Keratinocyte (primary cell): ENCODE measurements around the gene UBQLN4. TPM values are rescaled to one million over a fixed set of nuclear protein-coding genes. Genes with fewer than 3 reads are reported as not detected.

ENCODE experiments used
- DNase-seq: peaks from one replicate; pipeline ENCODE4 v3.0.0-alpha.2; 2011; ENCODE audit warnings: low read depth, missing footprints, low spot score
- FAIRE-seq: peaks from 2 replicates; lab custom pipeline; 2011; peaks lifted over from hg19 to GRCh38; lab: Jason Lieb, UNC
- H2AFZ ChIP-seq: 2 replicates; pipeline ENCODE4 v1.6.0; 2012; ENCODE audit warnings: low read length, control low read depth, inconsistent platforms; ENCODE audit not compliant: control insufficient read depth
- H3K27ac ChIP-seq: 2 replicates; pipeline ENCODE4 v1.5.1; 2011; ENCODE audit warnings: low read length; ENCODE audit not compliant: control insufficient read depth, insufficient read depth
- H3K27me3 ChIP-seq: 3 replicates; pipeline ENCODE4 v1.6.0; 2011; ENCODE audit warnings: low read length; ENCODE audit not compliant: control insufficient read depth, insufficient read depth; ENCODE audit errors: extremely low read depth
- H3K36me3 ChIP-seq, 2 experiments: 2 replicates in 1 of 2; 3 replicates in 1 of 2; pipeline ENCODE4 v1.5.1; 2011; ENCODE audit warnings: low read length in 2 of 2, mild to moderate bottlenecking in 1 of 2; ENCODE audit not compliant: control insufficient read depth in 2 of 2, insufficient read depth in 2 of 2; ENCODE audit errors: extremely low read depth in 1 of 2
- H3K4me1 ChIP-seq: 3 replicates; pipeline ENCODE4 v1.5.1; 2011; ENCODE audit warnings: low read length; ENCODE audit not compliant: control insufficient read depth, insufficient read depth; ENCODE audit errors: extremely low read depth
- H3K4me2 ChIP-seq: 3 replicates; pipeline ENCODE4 v1.6.0; 2011; ENCODE audit warnings: low read depth, low read length; ENCODE audit not compliant: control insufficient read depth, insufficient read depth; ENCODE audit errors: extremely low read depth
- H3K4me3 ChIP-seq, 3 experiments: fragments of 200-600 bp in 1 of 3; sonication (generic) in 1 of 3; 2 replicates in 2 of 3; 3 replicates in 1 of 3; pipeline ENCODE4 v1.5.1; 2011 to 2016; ENCODE audit warnings: low read length in 3 of 3, mild to moderate bottlenecking in 3 of 3, control low read depth in 2 of 3, inconsistent platforms in 1 of 3, low read depth in 1 of 3, mixed read lengths in 1 of 3, mixed run types in 1 of 3, moderate library complexity in 1 of 3; ENCODE audit not compliant: control insufficient read depth in 2 of 3, insufficient read depth in 2 of 3; ENCODE audit errors: extremely low read depth in 1 of 3
- H3K79me2 ChIP-seq: 2 replicates; pipeline ENCODE4 v1.6.0; 2012; ENCODE audit warnings: low read length; ENCODE audit not compliant: control insufficient read depth, insufficient read depth
- H3K9ac ChIP-seq: 3 replicates; pipeline ENCODE4 v1.6.0; 2011; ENCODE audit warnings: low read length; ENCODE audit not compliant: control insufficient read depth, insufficient read depth; ENCODE audit errors: extremely low read depth
- H3K9me1 ChIP-seq: 3 replicates; pipeline ENCODE4 v1.6.0; 2011; ENCODE audit warnings: low read length; ENCODE audit not compliant: control insufficient read depth, insufficient read depth; ENCODE audit errors: extremely low read depth
- H3K9me3 ChIP-seq: 2 replicates; pipeline ENCODE4 v1.5.1; 2012; ENCODE audit warnings: low read depth, low read length; ENCODE audit not compliant: control insufficient read depth
- H4K20me1 ChIP-seq: 3 replicates; pipeline ENCODE4 v1.6.0; 2011; ENCODE audit warnings: low read length; ENCODE audit not compliant: control insufficient read depth, insufficient read depth; ENCODE audit errors: extremely low read depth
- CTCF ChIP-seq, 3 experiments: IDR thresholded peaks in 1 of 3; conservative IDR thresholded peaks in 1 of 3; optimal IDR thresholded peaks in 1 of 3; 2 replicates in 2 of 3; 3 replicates in 1 of 3; pipeline versions ENCODE3 to v1.5.1; 2011; ENCODE audit warnings: low read length in 3 of 3, mild to moderate bottlenecking in 3 of 3, moderate library complexity in 2 of 3, control low read depth in 1 of 3, inconsistent platforms in 1 of 3; ENCODE audit not compliant: insufficient read depth in 2 of 3; ENCODE audit errors: extremely low read depth in 1 of 3
- EZH2 ChIP-seq: IDR thresholded peaks from one replicate; pipeline ENCODE4 v1.6.1; 2012; ENCODE audit warnings: inconsistent platforms, mild to moderate bottlenecking, low read length, moderate library complexity
- dilution Hi-C: fragments of 300-500 bp; cut with MboI; formaldehyde crosslinking; loops from one replicate; pipeline ENCODE4 v1.7.0; 2020; ENCODE audit warnings: low sequenced_read_pairs; ENCODE audit not compliant: extremely low pct_ligation_motif_present
- polyA plus RNA-seq, 5 experiments: library from polyadenylated mRNA; depleted of rRNA in 3 of 5; stranded (reverse) in 3 of 5; stranded (forward) in 1 of 5; unstranded in 1 of 5; fragments of >200 nt; gene quantifications; 1 replicate in 1 of 5; 2 replicates in 3 of 5; 3 replicates in 1 of 5; pipeline versions ENCODE4 v1.2.1 to v1.2.3, GENCODE V29; 2011 to 2012; ENCODE audit warnings: missing spikeins in 2 of 5, low read depth in 1 of 5, low replicate concordance in 1 of 5

The UBQLN4 gene
- polyA plus RNA-seq, 1 donor (not counting 4 experiments of a cell fraction or from before 2014, with no cell fraction given) = 35.8 TPM

GRCh38 chr1:156073740-156074139 is 20.1 kb upstream of the UBQLN4 start:
- no peak for FAIRE-seq
- Histone ChIP-seq H3K9me1 (no peaks in the 10 kb centered on the region), H4K20me1 (no peaks in the 10 kb centered on the region), H3K4me1 (no peaks in the 10 kb centered on the region), H3K9me3 (no peaks in the 10 kb centered on the region), H3K27ac (no peak overlapping the region), H3K4me3 (no peak overlapping the region), H3K27me3 (no peaks in the 10 kb centered on the region), H3K36me3 (peaks cover 17 to 18% of the 10 kb centered on the region in 2 experiments), H3K9ac (no peak overlapping the region), H2AFZ (no peak overlapping the region), H3K79me2 (no peaks in the 10 kb centered on the region), H3K4me2 (no peak overlapping the region)
- dilution Hi-C loops = no loop called here
- no peak for DNase-seq
- TF ChIP-seq EZH2 = no peak
- no peak for TF ChIP-seq CTCF (optimal IDR thresholded peaks at IDR 0.05 in 1 of 3, IDR thresholded peaks at IDR 0.05 in 1 of 3, conservative IDR thresholded peaks at IDR 0.05 in 1 of 3; ENCODE audit: extremely low read depth in 1 of 3, insufficient read depth in 2 of 3, low read length in 3 of 3)

- Histone ChIP-seq H3K27me3 (no peaks in the 10 kb centered on the region), H3K79me2 (no peaks in the 10 kb centered on the region), H3K9ac (no peak overlapping the region), H3K9me3 (no peaks in the 10 kb centered on the region), H3K9me1 (no peaks in the 10 kb centered on the region), H3K4me3 (no peak overlapping the region), H4K20me1 (no peaks in the 10 kb centered on the region), H3K4me1 (no peaks in the 10 kb centered on the region), H3K36me3 (peaks cover 18 to 19% of the 10 kb centered on the region in 2 experiments), H3K27ac (no peak overlapping the region), H3K4me2 (no peak overlapping the region), H2AFZ (no peak overlapping the region)
- FAIRE-seq (no peak), DNase-seq (no peak)
- dilution Hi-C loops = no loop called here
- TF ChIP-seq CTCF (optimal IDR thresholded peaks at IDR 0.05 in 1 of 3, IDR thresholded peaks at IDR 0.05 in 1 of 3, conservative IDR thresholded peaks at IDR 0.05 in 1 of 3; ENCODE audit: extremely low read depth in 1 of 3, insufficient read depth in 2 of 3, low read length in 3 of 3) = no peak
- no peak for TF ChIP-seq EZH2
Measured at GRCh38 chr1:156073110-156073687, 19.6 kb upstream of the UBQLN4 start.
